UCSD-AML1 (cell line): ENCODE data around the gene TNFSF8.

Experiments used
- DNase-seq: peaks from one replicate; lab custom pipeline; 2025; ENCODE audit not compliant: unreplicated experiment; lab: John Stamatoyannopoulos, UW

TNFSF8 gene

GRCh38 chr9:114930056-114930812 is at the start of gene TNFSF8:
TSS of gene TNFSF8 (minus strand) at chr9:114930591. CDS start at chr9:114930303, 288 bp downstream.
- peak; percentile 70 for DNase-seq

- DNase-seq: no peak
Observed at GRCh38 chr9:114973216-114973615, 42.8 kb upstream of the TNFSF8 start.

GRCh38 chr9:114972510-114973136 is 42.2 kb upstream of the TNFSF8 start:
- DNase-seq: no peak

GRCh38 chr9:114969269-114969668 is 38.9 kb upstream of the TNFSF8 start:
- no peak for DNase-seq

- no peak for DNase-seq
Observed at GRCh38 chr9:114968671-114969070, 38.3 kb upstream of the TNFSF8 start.

GRCh38 chr9:114965564-114965963 is 35.2 kb upstream of the TNFSF8 start:
- no peak for DNase-seq

- DNase-seq: no peak
Observed at GRCh38 chr9:114962809-114963208, 32.4 kb upstream of the TNFSF8 start.

- DNase-seq: no peak
Observed at GRCh38 chr9:114960276-114960675, 29.9 kb upstream of the TNFSF8 start.

GRCh38 chr9:114958844-114959235 is 28.4 kb upstream of the TNFSF8 start:
- no peak for DNase-seq

- peak; percentile 81 for DNase-seq
Observed at GRCh38 chr9:114958021-114958843, 27.8 kb upstream of the TNFSF8 start.

- DNase-seq: no peak
Observed at GRCh38 chr9:114957558-114957957, 27.2 kb upstream of the TNFSF8 start.

GRCh38 chr9:114954956-114955582 is 24.7 kb upstream of the TNFSF8 start:
- DNase-seq: no peak

- DNase-seq: peak; percentile 29
Observed at GRCh38 chr9:114953959-114954358, 23.6 kb upstream of the TNFSF8 start.

GRCh38 chr9:114953046-114953445 is 22.7 kb upstream of the TNFSF8 start:
- no peak for DNase-seq

GRCh38 chr9:114950761-114951160 is 20.4 kb upstream of the TNFSF8 start:
- no peak for DNase-seq

GRCh38 chr9:114947058-114947457 is 16.7 kb upstream of the TNFSF8 start:
- peak; percentile 62 for DNase-seq

- DNase-seq: no peak
Observed at GRCh38 chr9:114945616-114946412, 15.4 kb upstream of the TNFSF8 start.

- DNase-seq: no peak
Observed at GRCh38 chr9:114941376-114941775, 11.0 kb upstream of the TNFSF8 start.

- no peak for DNase-seq
Observed at GRCh38 chr9:114938687-114939575, 8.5 kb upstream of the TNFSF8 start.
